Measurements from ENCODE around the gene ZNF680. TPM values are rescaled to one million over a fixed set of nuclear protein-coding genes. Genes with fewer than 3 reads are reported as not detected.

ZNF680 gene
- total and polyA plus RNA-seq, 11 donors = 5.5 to 25.9 (median 16.3) TPM

DNA sequence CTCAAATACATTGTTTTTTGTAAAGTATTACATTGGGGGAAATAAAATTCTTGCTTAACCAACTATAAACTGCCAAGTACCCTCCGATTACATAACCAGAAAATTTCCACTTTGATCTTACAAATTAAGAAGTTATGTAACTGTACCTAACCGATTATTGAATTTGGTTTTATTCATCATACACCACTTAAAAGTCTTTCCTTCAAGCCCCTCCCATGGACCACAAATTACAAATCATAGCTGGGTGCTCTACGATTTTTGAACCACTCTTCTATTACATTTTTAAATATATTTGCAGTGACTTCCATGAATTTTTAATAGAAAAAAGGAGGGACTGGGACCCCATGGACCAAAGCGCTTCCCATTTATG is 630 bp downstream of the ZNF680 start:
- Histone ChIP-seq H3K27me3 (no peaks in the 10 kb centered on the region), H3K27ac (peak overlapping the region; percentile 76 to 94 (median 88)), H3K4me1 (peaks cover 0 to 53% (median 36%) of the 10 kb centered on the region in 12 donors), H3K36me3 (peaks cover 0 to 6% (median 0%) of the 10 kb centered on the region in 9 donors), H3K9me3 (no peaks in the 10 kb centered on the region), H3K4me3 (peak overlapping the region; percentile 47 to 93 (median 84))
- TF ChIP-seq, protein P1, sequence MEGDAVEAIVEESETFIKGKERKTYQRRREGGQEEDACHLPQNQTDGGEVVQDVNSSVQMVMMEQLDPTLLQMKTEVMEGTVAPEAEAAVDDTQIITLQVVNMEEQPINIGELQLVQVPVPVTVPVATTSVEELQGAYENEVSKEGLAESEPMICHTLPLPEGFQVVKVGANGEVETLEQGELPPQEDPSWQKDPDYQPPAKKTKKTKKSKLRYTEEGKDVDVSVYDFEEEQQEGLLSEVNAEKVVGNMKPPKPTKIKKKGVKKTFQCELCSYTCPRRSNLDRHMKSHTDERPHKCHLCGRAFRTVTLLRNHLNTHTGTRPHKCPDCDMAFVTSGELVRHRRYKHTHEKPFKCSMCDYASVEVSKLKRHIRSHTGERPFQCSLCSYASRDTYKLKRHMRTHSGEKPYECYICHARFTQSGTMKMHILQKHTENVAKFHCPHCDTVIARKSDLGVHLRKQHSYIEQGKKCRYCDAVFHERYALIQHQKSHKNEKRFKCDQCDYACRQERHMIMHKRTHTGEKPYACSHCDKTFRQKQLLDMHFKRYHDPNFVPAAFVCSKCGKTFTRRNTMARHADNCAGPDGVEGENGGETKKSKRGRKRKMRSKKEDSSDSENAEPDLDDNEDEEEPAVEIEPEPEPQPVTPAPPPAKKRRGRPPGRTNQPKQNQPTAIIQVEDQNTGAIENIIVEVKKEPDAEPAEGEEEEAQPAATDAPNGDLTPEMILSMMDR (IDR thresholded peaks at IDR 0.05) = no peak
- TF ChIP-seq POLR2A (IDR thresholded peaks at IDR 0.05) = no peak
- DNase-seq (no peak), ATAC-seq (no peak)
- intact Hi-C loops (cut with DNase I) = loop anchor here in 7 of 10 donors (5.0 to 10.0 kb wide), 6 partner anchors 47 to 257 kb away; partner anchors contain the start of genes ZNF107 (in 2 of the 7), ZNF138 (in 1 of the 7) and ZNF736 (in 1 of the 7)
- WGBS, 4 donors = 14 to 18% (median 14%) methylated on average over 4 of the region's 4 CpGs

DNA sequence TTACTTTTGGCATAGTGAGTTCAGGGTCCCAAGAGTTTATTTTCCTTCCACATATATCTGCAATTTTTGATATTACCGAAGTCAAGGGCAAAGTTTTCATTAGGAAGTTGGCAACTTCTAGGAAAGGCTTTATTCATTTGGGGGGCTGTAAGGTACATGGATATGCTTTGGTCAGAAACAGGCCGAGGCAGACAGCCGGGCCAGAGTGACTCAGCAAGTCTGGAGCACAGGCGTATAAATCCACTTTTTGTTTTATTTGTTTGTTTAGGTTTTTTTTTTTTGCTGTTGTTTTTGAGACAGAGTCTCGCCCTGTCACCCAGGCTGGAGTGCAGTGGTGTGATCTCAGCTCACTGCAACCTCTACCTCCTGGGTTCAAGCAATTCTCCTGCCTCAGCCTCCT is 3.7 kb downstream of the ZNF680 start:
- 27 to 48% (median 40%) methylated on average over 5 of the region's 5 CpGs for WGBS, 4 donors
- peak in 1 of 4 donors; percentile 28 for ATAC-seq

DNA sequence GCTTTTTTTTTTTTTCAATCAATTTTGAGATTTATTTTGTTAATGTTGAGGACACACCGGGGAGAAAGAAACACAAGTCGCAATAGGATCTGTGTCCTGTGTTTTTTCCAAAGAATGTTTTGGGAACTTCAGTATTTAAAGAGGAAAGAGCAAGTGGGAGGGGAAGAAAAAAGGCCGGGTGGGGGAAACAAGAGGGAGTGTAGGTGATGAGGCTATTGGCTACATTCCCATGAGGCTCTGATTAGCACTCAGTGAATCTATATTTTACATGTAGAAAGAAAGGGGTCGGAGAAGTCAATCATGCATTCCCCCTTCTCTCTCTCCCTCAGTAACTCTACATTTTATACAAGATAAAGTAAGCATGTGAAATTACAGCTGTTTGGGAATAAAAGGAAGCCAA is 4.1 kb downstream of the ZNF680 start:
- Histone ChIP-seq H3K36me3 (peaks cover 0 to 8% (median 0%) of the 10 kb centered on the region in 9 donors), H3K27ac (peak overlapping the region; percentile 67 to 90 (median 82)), H3K9me3 (peaks cover 0 to 5% (median 0%) of the 10 kb centered on the region in 12 donors), H3K4me1 (peaks cover 0 to 72% (median 43%) of the 10 kb centered on the region in 12 donors), H3K27me3 (no peaks in the 10 kb centered on the region), H3K4me3 (peak overlapping the region in 8 of 12 donors; percentile 6 to 32 (median 19))
- no peak for TF ChIP-seq POLR2A (IDR thresholded peaks at IDR 0.05)
- TF ChIP-seq, protein P1 (IDR thresholded peaks at IDR 0.05) = no peak
- no peak for ATAC-seq
- intact Hi-C loops (cut with DNase I) = loop anchor here in 2 of 10 donors (10.0 kb wide), 2 partner anchors 54 to 64 kb away; no protein-coding TSS in a partner anchor
- DNase-seq = no peak
- 20 to 42% (median 32%) methylated on average over 4 of the region's 4 CpGs for WGBS, 4 donors

More for the DNA sequence above, 3.7 kb downstream of the ZNF680 start:
- peaks cover 0 to 72% (median 43%) of the 10 kb centered on the region in 12 donors for H3K4me1 ChIP-seq
- TF ChIP-seq, protein P1 (IDR thresholded peaks at IDR 0.05) = no peak
- TF ChIP-seq POLR2A (IDR thresholded peaks at IDR 0.05) = no peak
- peak in 1 of 5 donors; percentile 52 for DNase-seq
- peak overlapping the region; percentile 67 to 90 (median 82) for H3K27ac ChIP-seq
- intact Hi-C loops (cut with DNase I) = loop anchor here in 2 of 10 donors (10.0 kb wide), 2 partner anchors 54 to 64 kb away; no protein-coding TSS in a partner anchor
- H3K27me3 ChIP-seq = no peaks in the 10 kb centered on the region
- H3K4me3 ChIP-seq = peak overlapping the region in 8 of 12 donors; percentile 6 to 32 (median 19)
- H3K36me3 ChIP-seq = peaks cover 0 to 8% (median 0%) of the 10 kb centered on the region in 9 donors
- H3K9me3 ChIP-seq = peaks cover 0 to 5% (median 0%) of the 10 kb centered on the region in 12 donors

DNA sequence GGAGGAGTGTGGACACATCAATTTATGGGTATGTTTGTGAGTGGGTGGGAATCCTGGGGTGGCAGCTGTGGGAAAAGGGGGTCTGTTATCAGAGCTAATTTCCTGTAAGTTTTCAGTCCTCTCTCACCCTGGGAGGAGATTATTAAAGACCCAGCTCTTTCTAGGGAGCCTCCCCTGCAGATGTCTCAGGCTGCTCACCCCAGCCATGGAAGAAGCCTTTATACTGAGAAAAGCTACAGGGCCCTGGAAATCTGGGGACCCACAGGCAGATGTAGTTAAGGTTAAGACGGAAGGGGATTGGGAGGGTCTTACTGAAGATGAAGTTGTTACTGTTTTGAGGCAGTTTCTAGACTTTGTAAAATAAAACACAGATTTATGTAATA is 4.6 kb downstream of the ZNF680 start:
- intact Hi-C loops (cut with DNase I) = loop anchor here in 2 of 10 donors (10.0 kb wide), 2 partner anchors 54 to 64 kb away; no protein-coding TSS in a partner anchor
- no peaks in the 10 kb centered on the region for H3K27me3 ChIP-seq
- H3K4me3 ChIP-seq = peak overlapping the region in 4 of 12 donors; percentile 6 to 32 (median 22)
- TF ChIP-seq POLR2A (IDR thresholded peaks at IDR 0.05) = no peak
- TF ChIP-seq, protein P1 (IDR thresholded peaks at IDR 0.05) = no peak
- peaks cover 0 to 68% (median 42%) of the 10 kb centered on the region in 12 donors for H3K4me1 ChIP-seq
- H3K27ac ChIP-seq = peak overlapping the region; percentile 67 to 90 (median 82)
- peaks cover 0 to 8% (median 0%) of the 10 kb centered on the region in 9 donors for H3K36me3 ChIP-seq
- no peak for DNase-seq
- no peak for ATAC-seq
- H3K9me3 ChIP-seq = peaks cover 0 to 5% (median 0%) of the 10 kb centered on the region in 12 donors
- WGBS, 4 donors = 60 to 85% (median 69%) methylated on average over 1 of the region's 1 CpG
